Body of pancreas (tissue), 4 donors: ENCODE measurements around the gene KCNAB3.
A peak's percentile ranks its signal among the peaks of the same experiment; 100 is the strongest.

Source experiments
- CTCF ChIP-seq, 7 experiments: fragments of 450-650 bp in 4 of 7; fragments of 200-600 bp in 3 of 7; sonication (generic) in 3 of 7; IDR thresholded peaks; one replicate each; pipeline ENCODE4 v1.5.1; 2016 to 2019; ENCODE audit warnings: antibody characterized with exemption in 7 of 7
- POLR2A ChIP-seq, 3 donors: fragments of 450-650 bp; IDR thresholded peaks; one replicate each; pipeline ENCODE4 v1.6.1; 2016; ENCODE audit warnings: antibody characterized with exemption in 3 of 3, mild to moderate bottlenecking in 2 of 3

GRCh38 chr17:7915611-7916384 lies 13.9 kb downstream of the KCNAB3 start, which contains the start of gene RNF227:
- peak in 2 of 3 donors; percentile 55 to 57 for TF ChIP-seq POLR2A (IDR thresholded peaks at IDR 0.05)
- peak in 1 of 7 experiments; percentile 19 for TF ChIP-seq CTCF (IDR thresholded peaks at IDR 0.05)
